Tibial nerve (tissue), 4 donors: ENCODE results near the gene PCID2.

Source experiments
- CTCF ChIP-seq, 5 experiments: fragments of 200-600 bp in 3 of 5; fragments of 450-650 bp in 2 of 5; sonication (generic) in 3 of 5; IDR thresholded peaks; one replicate each; pipeline ENCODE4 v1.5.1; 2016 to 2019; ENCODE audit warnings: antibody characterized with exemption in 5 of 5, mild to moderate bottlenecking in 3 of 5, moderate library complexity in 2 of 5
- EP300 ChIP-seq, 2 donors: sonication (generic); formaldehyde crosslinking; IDR thresholded peaks; one replicate each; pipeline ENCODE4 v1.6.1; 2017; ENCODE audit warnings: antibody characterized with exemption in 2 of 2, mild to moderate bottlenecking in 1 of 2
- POLR2A ChIP-seq, 2 donors: fragments of 450-650 bp; IDR thresholded peaks; one replicate each; pipeline ENCODE4 v1.6.1; 2017; ENCODE audit warnings: antibody characterized with exemption in 2 of 2, mild to moderate bottlenecking in 2 of 2, moderate library complexity in 2 of 2

DNA sequence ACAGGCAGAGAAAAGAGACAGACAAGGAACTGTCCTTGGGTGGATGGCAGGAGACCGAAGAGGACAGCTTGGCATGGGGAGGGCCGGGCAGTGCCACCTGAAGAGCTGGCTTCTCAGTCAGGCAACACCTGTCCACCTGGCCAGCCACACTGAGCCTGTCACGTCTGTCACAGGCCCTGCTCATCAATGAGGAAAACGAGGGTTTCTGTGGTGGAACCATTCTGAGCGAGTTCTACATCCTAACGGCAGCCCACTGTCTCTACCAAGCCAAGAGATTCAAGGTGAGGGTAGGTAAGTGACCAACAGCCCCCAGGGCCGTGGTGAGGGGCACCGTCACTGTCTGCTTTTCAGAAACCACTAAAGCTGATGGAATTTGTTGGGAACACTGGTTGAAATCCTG, 61.3 kb downstream of the PCID2 start:
- no peak for TF ChIP-seq POLR2A (IDR thresholded peaks at IDR 0.05)
- TF ChIP-seq EP300 (IDR thresholded peaks at IDR 0.05), result no peak
- no peak for TF ChIP-seq CTCF (IDR thresholded peaks at IDR 0.05)
